Prostate gland (tissue), 2 donors: ENCODE measurements around the gene EMILIN3.

Source experiments
- POLR2A ChIP-seq: fragments of 450-650 bp; IDR thresholded peaks from one replicate; pipeline ENCODE4 v1.6.1; 2016; ENCODE audit warnings: antibody characterized with exemption, mild to moderate bottlenecking
- POLR2AphosphoS5 ChIP-seq: sonication (generic); formaldehyde crosslinking; IDR thresholded peaks from one replicate; pipeline ENCODE4 v1.6.1; 2017; ENCODE audit warnings: antibody characterized with exemption
- TF ChIP-seq, protein P1 (sequence below), 4 experiments: fragments of 200-600 bp in 2 of 4; fragments of 450-650 bp in 2 of 4; sonication (generic) in 2 of 4; IDR thresholded peaks; 1 replicate in 3 of 4; 2 replicates in 1 of 4; pipeline ENCODE4 v1.5.1; 2016 to 2019; ENCODE audit warnings: antibody characterized with exemption in 4 of 4, mild to moderate bottlenecking in 2 of 4, moderate library complexity in 2 of 4

DNA sequence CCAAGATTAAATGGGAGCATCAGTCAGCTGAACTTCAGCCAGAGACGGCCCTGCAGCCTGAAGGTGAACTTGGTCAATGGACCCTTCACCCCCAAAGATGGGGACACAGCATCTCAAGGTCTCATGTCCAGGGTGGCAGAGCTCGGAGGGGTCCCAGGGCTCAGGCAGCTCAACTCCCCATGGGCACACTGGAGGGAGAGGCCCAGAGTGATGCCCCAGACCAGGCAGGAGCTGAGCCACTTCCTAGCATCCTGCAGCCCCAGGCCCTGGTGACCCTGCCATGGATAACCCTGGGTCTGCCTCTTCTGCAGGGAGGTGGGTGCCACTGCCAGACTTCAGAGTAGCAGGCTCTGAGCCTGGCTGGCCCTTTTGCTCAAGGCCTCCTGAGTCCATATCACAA, 27.5 kb upstream of the EMILIN3 start:
- TF ChIP-seq, protein P1, sequence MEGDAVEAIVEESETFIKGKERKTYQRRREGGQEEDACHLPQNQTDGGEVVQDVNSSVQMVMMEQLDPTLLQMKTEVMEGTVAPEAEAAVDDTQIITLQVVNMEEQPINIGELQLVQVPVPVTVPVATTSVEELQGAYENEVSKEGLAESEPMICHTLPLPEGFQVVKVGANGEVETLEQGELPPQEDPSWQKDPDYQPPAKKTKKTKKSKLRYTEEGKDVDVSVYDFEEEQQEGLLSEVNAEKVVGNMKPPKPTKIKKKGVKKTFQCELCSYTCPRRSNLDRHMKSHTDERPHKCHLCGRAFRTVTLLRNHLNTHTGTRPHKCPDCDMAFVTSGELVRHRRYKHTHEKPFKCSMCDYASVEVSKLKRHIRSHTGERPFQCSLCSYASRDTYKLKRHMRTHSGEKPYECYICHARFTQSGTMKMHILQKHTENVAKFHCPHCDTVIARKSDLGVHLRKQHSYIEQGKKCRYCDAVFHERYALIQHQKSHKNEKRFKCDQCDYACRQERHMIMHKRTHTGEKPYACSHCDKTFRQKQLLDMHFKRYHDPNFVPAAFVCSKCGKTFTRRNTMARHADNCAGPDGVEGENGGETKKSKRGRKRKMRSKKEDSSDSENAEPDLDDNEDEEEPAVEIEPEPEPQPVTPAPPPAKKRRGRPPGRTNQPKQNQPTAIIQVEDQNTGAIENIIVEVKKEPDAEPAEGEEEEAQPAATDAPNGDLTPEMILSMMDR (IDR thresholded peaks at IDR 0.05): no peak
- TF ChIP-seq POLR2A: no peak
- no peak for TF ChIP-seq POLR2AphosphoS5
